ENCODE measurements around the gene LAX1. TPM values are rescaled to one million over a fixed set of nuclear protein-coding genes. Genes with fewer than 3 reads are reported as not detected.

LAX1 gene
- total RNA-seq: under 1 TPM in 1 of 2 donors, not detected in 1; 0.15 TPM
- not detected for polyA plus RNA-seq (2013, experiment 1 of 2)
- not detected for polyA plus RNA-seq (2013, experiment 2 of 2)
- long read RNA-seq, experiment 1: 0 reads
- long read RNA-seq, experiment 2: 0 reads
- long read RNA-seq, experiment 3: 0 reads
- long read RNA-seq, experiment 4: 0 reads

GRCh38 chr1:203765029-203765837 lies at the start of gene LAX1:
TSS of gene LAX1 (plus strand) at chr1:203765183. CDS start at chr1:203765566, 383 bp downstream.
- no peak within 1 kb of the TSS for H3K9ac ChIP-seq (ENCODE audit: extremely low read depth, low read length, poor library complexity, severe bottlenecking)
- peaks cover 2% of the 10 kb centered on the region for H3K4me1 ChIP-seq (ENCODE audit: control insufficient read depth, insufficient read depth, low read length)
- Mint-ChIP-seq H3K27ac (no peak within 1 kb of the TSS), H3K4me3 (no peak within 1 kb of the TSS), H3K27me3 (ENCODE audit: insufficient read depth) (no peaks in the 10 kb centered on the region), H3K4me1 (peaks cover 14% of the 10 kb centered on the region), H3K36me3 (ENCODE audit: low read depth) (no peaks in the 10 kb centered on the region), H3K9me3 (no peaks in the 10 kb centered on the region)
- no peak within 1 kb of the TSS for H3K4me3 ChIP-seq (ENCODE audit: low read length)
- H3K36me3 ChIP-seq (ENCODE audit: control insufficient read depth, insufficient read depth, low read length): no peaks in the 10 kb centered on the region
- 89 to 92% methylated on average over 15 to 16 of the region's 16 CpGs for WGBS, 2 experiments (ENCODE audit: insufficient coverage in 1 of 2, insufficient read length in 1 of 2)
- DNase-seq: no peak
- no peak within 1 kb of the TSS for H3K27ac ChIP-seq (ENCODE audit: low read depth, low read length)
- H3K27me3 ChIP-seq (ENCODE audit: control insufficient read depth, insufficient read depth, low read length, poor library complexity, severe bottlenecking): no peaks in the 10 kb centered on the region
- no peak for TF ChIP-seq CTCF (conservative IDR thresholded peaks at IDR 0.05)
- no peaks in the 10 kb centered on the region for H3K9me3 ChIP-seq (ENCODE audit: control insufficient read depth, low read length)

GRCh38 chr1:203717120-203717519 lies 47.9 kb upstream of the LAX1 start:
- no peaks in the 10 kb centered on the region for H3K4me1 ChIP-seq (ENCODE audit: control insufficient read depth, insufficient read depth, low read length)
- peaks cover 57% of the 10 kb centered on the region for H3K36me3 ChIP-seq (ENCODE audit: control insufficient read depth, insufficient read depth, low read length)
- H3K27ac Mint-ChIP-seq: no peak overlapping the region
- no peaks in the 10 kb centered on the region for H3K9me3 Mint-ChIP-seq
- 89 to 90% methylated on average over 1 to 3 of the region's 3 CpGs for WGBS, 2 experiments (ENCODE audit: insufficient coverage in 1 of 2, insufficient read length in 1 of 2)
- peaks cover 3% of the 10 kb centered on the region for H3K4me1 Mint-ChIP-seq
- H3K9ac ChIP-seq (ENCODE audit: extremely low read depth, low read length, poor library complexity, severe bottlenecking): no peak overlapping the region
- DNase-seq: no peak
- H3K36me3 Mint-ChIP-seq (ENCODE audit: low read depth): peaks cover 48% of the 10 kb centered on the region
- H3K27ac ChIP-seq (ENCODE audit: low read depth, low read length): no peak overlapping the region
- no peaks in the 10 kb centered on the region for H3K9me3 ChIP-seq (ENCODE audit: control insufficient read depth, low read length)
- H3K4me3 Mint-ChIP-seq: no peak overlapping the region
- H3K27me3 Mint-ChIP-seq (ENCODE audit: insufficient read depth): no peaks in the 10 kb centered on the region
- no peak overlapping the region for H3K4me3 ChIP-seq (ENCODE audit: low read length)
- H3K27me3 ChIP-seq (ENCODE audit: control insufficient read depth, insufficient read depth, low read length, poor library complexity, severe bottlenecking): no peaks in the 10 kb centered on the region
- TF ChIP-seq CTCF (conservative IDR thresholded peaks at IDR 0.05): no peak

- no peak overlapping the region for H3K27ac ChIP-seq (ENCODE audit: low read depth, low read length)
- no peak overlapping the region for H3K4me3 Mint-ChIP-seq
- no peaks in the 10 kb centered on the region for H3K4me1 ChIP-seq (ENCODE audit: control insufficient read depth, insufficient read depth, low read length)
- no peak overlapping the region for H3K9ac ChIP-seq (ENCODE audit: extremely low read depth, low read length, poor library complexity, severe bottlenecking)
- no peak for DNase-seq
- H3K4me1 Mint-ChIP-seq: peaks cover 7% of the 10 kb centered on the region
- no peaks in the 10 kb centered on the region for H3K27me3 Mint-ChIP-seq (ENCODE audit: insufficient read depth)
- H3K27me3 ChIP-seq (ENCODE audit: control insufficient read depth, insufficient read depth, low read length, poor library complexity, severe bottlenecking): no peaks in the 10 kb centered on the region
- peaks cover 57% of the 10 kb centered on the region for H3K36me3 ChIP-seq (ENCODE audit: control insufficient read depth, insufficient read depth, low read length)
- no peak overlapping the region for H3K27ac Mint-ChIP-seq
- H3K4me3 ChIP-seq (ENCODE audit: low read length): no peak overlapping the region
- H3K9me3 ChIP-seq (ENCODE audit: control insufficient read depth, low read length): no peaks in the 10 kb centered on the region
- no peak for TF ChIP-seq CTCF (conservative IDR thresholded peaks at IDR 0.05)
- 78 to 100% methylated on average over 1 to 3 of the region's 3 CpGs for WGBS, 2 experiments (ENCODE audit: insufficient coverage in 1 of 2, insufficient read length in 1 of 2)
- H3K36me3 Mint-ChIP-seq (ENCODE audit: low read depth): peaks cover 47% of the 10 kb centered on the region
- H3K9me3 Mint-ChIP-seq: no peaks in the 10 kb centered on the region
Measured at GRCh38 chr1:203720242-203720641, 44.7 kb upstream of the LAX1 start.

All from endodermal cell (in vitro differentiated cells).